K562 (cell line): Measurements from ENCODE around the gene C1QL2. TPM values are rescaled to one million over a fixed set of nuclear protein-coding genes. Genes with fewer than 3 reads are reported as not detected.

ENCODE experiments used
- ATAC-seq: fragments of 200-7000 bp; cut with Tn5 transposase; 3 replicates; pipeline ENCODE4 v1.9.1; 2020; ENCODE audit warnings: moderate library complexity
- BruUV-seq: library from RNA; stranded (reverse); fragments of 400-500 nt; replicated peaks from 2 replicates; lab custom pipeline; 2021; lab: Mats Ljungman, UMichigan
- CTCF ChIA-PET: fragments of 300-600 bp; formaldehyde crosslinking; extraction: SDS; loops from one replicate; lab custom pipeline; 2021; ENCODE audit warnings: low intra/inter-chr PET ratio; lab: Yijun Ruan, JAX
- POLR2A ChIA-PET: fragments of 300-600, 350-650 bp; sonication (Branson Sonifier 250); formaldehyde crosslinking; extraction: SDS; loops from one replicate; lab custom pipeline; 2021; ENCODE audit warnings: antibody characterized with exemption, inconsistent platforms; lab: Yijun Ruan, JAX
- DNase-seq, 4 experiments: peaks; one replicate each; pipeline versions ENCODE4 v3.0.0 to v3.0.0-alpha.2; 2011 to 2018; ENCODE audit warnings: low spot score in 3 of 4, mixed read lengths in 3 of 4; ENCODE audit errors: extremely low read depth in 1 of 4
- FAIRE-seq: peaks from 2 replicates; lab custom pipeline; 2011; peaks lifted over from hg19 to GRCh38; lab: Jason Lieb, UNC
- H2AFZ ChIP-seq: 2 replicates; pipeline ENCODE4 v1.6.0; 2011; ENCODE audit warnings: low read depth, low read length, control low read depth, inconsistent platforms
- H3K27ac ChIP-seq: fragments of 200-600 bp; 3 replicates; pipeline ENCODE4 v1.8.0; 2011; ENCODE audit warnings: low read depth, mild to moderate bottlenecking, control low read depth, inconsistent platforms, low read length, moderate library complexity, mixed read lengths; ENCODE audit errors: extremely low read depth
- H3K27me3 ChIP-seq, 2 experiments: fragments of 300-600 bp in 1 of 2; 2 replicates in 1 of 2; 3 replicates in 1 of 2; pipeline versions ENCODE4 v1.6.0 to v1.8.0; 2011; ENCODE audit warnings: inconsistent platforms in 2 of 2, low read length in 2 of 2, mild to moderate bottlenecking in 1 of 2, mixed read lengths in 1 of 2, moderate library complexity in 1 of 2; ENCODE audit not compliant: control insufficient read depth in 2 of 2, insufficient read depth in 2 of 2
- H3K36me3 ChIP-seq: fragments of 300-600 bp; 3 replicates; pipeline ENCODE4 v1.8.0; 2011; ENCODE audit warnings: mild to moderate bottlenecking, low read length, inconsistent platforms; ENCODE audit not compliant: control insufficient read depth, insufficient read depth
- H3K4me1 ChIP-seq, 2 experiments: fragments of 200-600 bp in 1 of 2; replicated peaks in 1 of 2; 2 replicates in 1 of 2; 3 replicates in 1 of 2; pipeline versions ENCODE4 v1.5.1 to v1.8.0; 2011; ENCODE audit warnings: inconsistent platforms in 2 of 2, low read length in 2 of 2, mild to moderate bottlenecking in 1 of 2, mixed read lengths in 1 of 2, moderate library complexity in 1 of 2; ENCODE audit not compliant: control insufficient read depth in 2 of 2, insufficient read depth in 2 of 2
- H3K4me2 ChIP-seq: 2 replicates; pipeline ENCODE4 v1.6.1; 2011; ENCODE audit warnings: low read length, control low read depth, inconsistent platforms, mixed read lengths; ENCODE audit not compliant: insufficient read depth
- H3K4me3 ChIP-seq: fragments of 200-600 bp; sonication (generic), shearing (Covaris generic); 2 replicates; pipeline ENCODE4 v1.5.1; 2016; ENCODE audit warnings: control low read depth, inconsistent platforms
- H3K79me2 ChIP-seq: fragments of 200-600 bp; 3 replicates; pipeline ENCODE4 v1.8.0; 2011; ENCODE audit warnings: low read length, inconsistent platforms; ENCODE audit not compliant: control insufficient read depth, insufficient read depth
- H3K9ac ChIP-seq, 2 experiments: 2 replicates each; pipeline versions ENCODE4 v1.6.0 to v1.6.1; 2011; ENCODE audit warnings: low read depth in 2 of 2, low read length in 2 of 2, control low read depth in 1 of 2, inconsistent platforms in 1 of 2, mild to moderate bottlenecking in 1 of 2, mixed read lengths in 1 of 2; ENCODE audit not compliant: insufficient read depth in 1 of 2
- H3K9me1 ChIP-seq: one replicate; pipeline ENCODE4 v1.6.0; 2011; ENCODE audit warnings: inconsistent platforms, mild to moderate bottlenecking, low read length, moderate library complexity; ENCODE audit not compliant: control insufficient read depth, insufficient read depth
- H3K9me3 ChIP-seq: replicated peaks from 2 replicates; pipeline ENCODE4 v1.5.1; 2011; ENCODE audit warnings: low read depth, low read length, inconsistent platforms; ENCODE audit not compliant: control insufficient read depth, insufficient read depth
- H4K20me1 ChIP-seq: replicated peaks from 2 replicates; pipeline ENCODE4 v1.6.1; 2011; ENCODE audit warnings: low read length, inconsistent platforms, mixed read lengths; ENCODE audit not compliant: control insufficient read depth, insufficient read depth
- KLF10 ChIP-seq: fragments of 250-450 bp; sonication (Bioruptor Pico); IDR thresholded peaks from 2 replicates; pipeline ENCODE4 v1.6.1; 2021; ENCODE audit warnings: matching md5 sums
- whole genome bisulfite sequencing: fragments of 100-300 bp; shearing (Covaris generic); methylation state at CpG from one replicate; pipeline ENCODE4 v1.1.6; 2016; ENCODE audit warnings: low coverage, mixed read lengths; ENCODE audit not compliant: insufficient coverage; ENCODE audit errors: missing lambda C conversion rate; 5-methylcytosine and 5-hydroxymethylcytosine counted together
- in situ Hi-C: fragments of 300-500 bp; cut with MboI; formaldehyde crosslinking; loops from 4 replicates; pipeline ENCODE4 v1.15.0; 2018; ENCODE audit warnings: inconsistent platforms, mixed read lengths
- intact Hi-C: fragments of 100-400 bp; cut with micrococcal nuclease; formaldehyde crosslinking; loops from 2 replicates; pipeline ENCODE4 v1.14.2; 2022
- polyA plus RNA-seq, 8 experiments: library from polyadenylated mRNA; depleted of rRNA in 4 of 8; stranded (reverse) in 5 of 8; unstranded in 3 of 8; fragments of >200 nt; fragmentation: Nextera tagmentation in 2 of 8; fragmentation: Illumina TruSeq in 1 of 8; extraction: Ambion mirVana in 2 of 8; extraction: Trizol in 1 of 8; gene quantifications; 2 replicates each; pipeline versions ENCODE4 v1.2.1 to v1.2.3, GENCODE V29; 2011 to 2014; ENCODE audit warnings: inconsistent platforms in 1 of 8, missing spikeins in 1 of 8
- total RNA-seq, 7 experiments: library from RNA; depleted of rRNA in 6 of 7; stranded (reverse); fragments of >200 nt in 6 of 7; fragmentation: Illumina TruSeq in 2 of 7; extraction: Trizol in 2 of 7; gene quantifications; 2 replicates each; pipeline versions ENCODE4 v1.2.1 to v1.2.3, GENCODE V29; 2011 to 2021; ENCODE audit warnings: low replicate concordance in 1 of 7
- TF ChIP-seq, protein P1 (sequence below), 2 experiments: fragments of 450-650 bp; formaldehyde crosslinking in 1 of 2; IDR thresholded peaks; 2 replicates each; pipeline versions ENCODE4 v1.4.0 to v1.6.1; 2014 to 2020; ENCODE audit warnings: mild to moderate bottlenecking in 2 of 2, borderline replicate concordance in 1 of 2, low read depth in 1 of 2
- TF ChIP-seq, protein P2 (sequence below), 3 experiments: IDR thresholded peaks in 2 of 3; conservative IDR thresholded peaks in 1 of 3; 2 replicates each; pipeline ENCODE4 v1.5.1; 2011 to 2012; ENCODE audit warnings: low read length in 3 of 3, mild to moderate bottlenecking in 3 of 3, control low read depth in 2 of 3, improper control_type of control experiment in 1 of 3, inconsistent platforms in 1 of 3, low read depth in 1 of 3, mixed read lengths in 1 of 3, moderate library complexity in 1 of 3; ENCODE audit not compliant: insufficient read depth in 2 of 3
- TF ChIP-seq, protein P3 (sequence below): fragments of 450-650 bp; formaldehyde crosslinking; conservative IDR thresholded peaks from 2 replicates; pipeline ENCODE4 v1.4.0; 2022; ENCODE audit warnings: mild to moderate bottlenecking, missing genetic modification characterization

Gene C1QL2
- total and polyA plus RNA-seq, 9 of the 15 experiments (the other 6 are each of a cell fraction or from before 2014, with no cell fraction given) = not detected

DNA sequence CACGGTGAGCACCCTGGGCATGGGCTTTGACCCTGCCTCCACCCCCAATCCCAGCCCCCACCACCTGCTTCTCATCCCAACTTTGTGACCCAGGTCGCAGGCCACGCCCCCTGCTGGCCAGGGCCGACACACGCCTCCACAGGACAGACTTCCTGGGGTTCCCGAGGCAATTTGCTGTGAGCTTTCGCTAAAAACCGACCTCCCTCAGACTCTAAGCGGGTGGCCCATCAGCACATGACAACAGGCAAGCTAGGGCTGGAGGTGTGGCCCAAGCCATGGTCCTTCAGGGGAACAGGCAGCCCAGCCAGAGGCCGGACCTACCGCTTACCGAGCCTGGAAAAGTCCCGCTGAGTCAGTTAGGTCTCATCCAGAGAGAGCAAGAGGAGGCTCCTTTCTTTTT, 31.9 kb downstream of the C1QL2 start:
- WGBS = 0% methylated on average over 13 of the region's 13 CpGs
- Histone ChIP-seq H3K27me3 (peaks cover 12 to 52% of the 10 kb centered on the region in 2 experiments), H2AFZ (no peak overlapping the region), H3K79me2 (no peaks in the 10 kb centered on the region), H3K9ac (no peak overlapping the region), H3K9me3 (no peaks in the 10 kb centered on the region), H3K27ac (no peak overlapping the region), H3K4me3 (no peak overlapping the region), H3K4me2 (peak overlapping the region; percentile 35; the same call in 1 of the 2 replicates), H3K36me3 (no peaks in the 10 kb centered on the region), H3K9me1 (no peaks in the 10 kb centered on the region), H3K4me1 (peaks cover 0 to 4% of the 10 kb centered on the region in 2 experiments; a peak in 2 of 5 replicates), H4K20me1 (no peaks in the 10 kb centered on the region; the same call in 1 of the 2 replicates)
- in situ Hi-C loops = no loop called here
- ATAC-seq (peak; percentile 95), DNase-seq (peak; percentile 76 to 88 (median 84)), FAIRE-seq (peak; percentile 78)
- POLR2A ChIA-PET = no interaction called here
- intact Hi-C loops = loop anchor here (2.0 to 10.0 kb wide), 3 partner anchors 72 to 244 kb away; no protein-coding TSS in a partner anchor
- CTCF ChIA-PET = interaction anchor here (0.5 to 0.8 kb wide), 3 partner anchors 244 to 1118 kb away, joined by 3 read pairs; no protein-coding TSS in a partner anchor
- BruUV-seq = no TSS peak
- TF ChIP-seq, protein P1, sequence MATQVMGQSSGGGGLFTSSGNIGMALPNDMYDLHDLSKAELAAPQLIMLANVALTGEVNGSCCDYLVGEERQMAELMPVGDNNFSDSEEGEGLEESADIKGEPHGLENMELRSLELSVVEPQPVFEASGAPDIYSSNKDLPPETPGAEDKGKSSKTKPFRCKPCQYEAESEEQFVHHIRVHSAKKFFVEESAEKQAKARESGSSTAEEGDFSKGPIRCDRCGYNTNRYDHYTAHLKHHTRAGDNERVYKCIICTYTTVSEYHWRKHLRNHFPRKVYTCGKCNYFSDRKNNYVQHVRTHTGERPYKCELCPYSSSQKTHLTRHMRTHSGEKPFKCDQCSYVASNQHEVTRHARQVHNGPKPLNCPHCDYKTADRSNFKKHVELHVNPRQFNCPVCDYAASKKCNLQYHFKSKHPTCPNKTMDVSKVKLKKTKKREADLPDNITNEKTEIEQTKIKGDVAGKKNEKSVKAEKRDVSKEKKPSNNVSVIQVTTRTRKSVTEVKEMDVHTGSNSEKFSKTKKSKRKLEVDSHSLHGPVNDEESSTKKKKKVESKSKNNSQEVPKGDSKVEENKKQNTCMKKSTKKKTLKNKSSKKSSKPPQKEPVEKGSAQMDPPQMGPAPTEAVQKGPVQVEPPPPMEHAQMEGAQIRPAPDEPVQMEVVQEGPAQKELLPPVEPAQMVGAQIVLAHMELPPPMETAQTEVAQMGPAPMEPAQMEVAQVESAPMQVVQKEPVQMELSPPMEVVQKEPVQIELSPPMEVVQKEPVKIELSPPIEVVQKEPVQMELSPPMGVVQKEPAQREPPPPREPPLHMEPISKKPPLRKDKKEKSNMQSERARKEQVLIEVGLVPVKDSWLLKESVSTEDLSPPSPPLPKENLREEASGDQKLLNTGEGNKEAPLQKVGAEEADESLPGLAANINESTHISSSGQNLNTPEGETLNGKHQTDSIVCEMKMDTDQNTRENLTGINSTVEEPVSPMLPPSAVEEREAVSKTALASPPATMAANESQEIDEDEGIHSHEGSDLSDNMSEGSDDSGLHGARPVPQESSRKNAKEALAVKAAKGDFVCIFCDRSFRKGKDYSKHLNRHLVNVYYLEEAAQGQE (IDR thresholded peaks at IDR 0.05; ENCODE audit: borderline replicate concordance) = peak; percentile 31; the same call in 1 of the 2 replicates
- TF ChIP-seq, protein P1 (CRISPR knock-in tag; IDR thresholded peaks at IDR 0.05; ENCODE audit: low read depth) = no peak
- TF ChIP-seq, protein P2, sequence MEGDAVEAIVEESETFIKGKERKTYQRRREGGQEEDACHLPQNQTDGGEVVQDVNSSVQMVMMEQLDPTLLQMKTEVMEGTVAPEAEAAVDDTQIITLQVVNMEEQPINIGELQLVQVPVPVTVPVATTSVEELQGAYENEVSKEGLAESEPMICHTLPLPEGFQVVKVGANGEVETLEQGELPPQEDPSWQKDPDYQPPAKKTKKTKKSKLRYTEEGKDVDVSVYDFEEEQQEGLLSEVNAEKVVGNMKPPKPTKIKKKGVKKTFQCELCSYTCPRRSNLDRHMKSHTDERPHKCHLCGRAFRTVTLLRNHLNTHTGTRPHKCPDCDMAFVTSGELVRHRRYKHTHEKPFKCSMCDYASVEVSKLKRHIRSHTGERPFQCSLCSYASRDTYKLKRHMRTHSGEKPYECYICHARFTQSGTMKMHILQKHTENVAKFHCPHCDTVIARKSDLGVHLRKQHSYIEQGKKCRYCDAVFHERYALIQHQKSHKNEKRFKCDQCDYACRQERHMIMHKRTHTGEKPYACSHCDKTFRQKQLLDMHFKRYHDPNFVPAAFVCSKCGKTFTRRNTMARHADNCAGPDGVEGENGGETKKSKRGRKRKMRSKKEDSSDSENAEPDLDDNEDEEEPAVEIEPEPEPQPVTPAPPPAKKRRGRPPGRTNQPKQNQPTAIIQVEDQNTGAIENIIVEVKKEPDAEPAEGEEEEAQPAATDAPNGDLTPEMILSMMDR (IDR thresholded peaks at IDR 0.05 in 2 of 3, conservative IDR thresholded peaks at IDR 0.05 in 1 of 3; ENCODE audit: insufficient read depth in 2 of 3, low read depth in 1 of 3, low read length in 3 of 3) = peak; percentile 69 to 80 (median 78)
- TF ChIP-seq, protein P3, sequence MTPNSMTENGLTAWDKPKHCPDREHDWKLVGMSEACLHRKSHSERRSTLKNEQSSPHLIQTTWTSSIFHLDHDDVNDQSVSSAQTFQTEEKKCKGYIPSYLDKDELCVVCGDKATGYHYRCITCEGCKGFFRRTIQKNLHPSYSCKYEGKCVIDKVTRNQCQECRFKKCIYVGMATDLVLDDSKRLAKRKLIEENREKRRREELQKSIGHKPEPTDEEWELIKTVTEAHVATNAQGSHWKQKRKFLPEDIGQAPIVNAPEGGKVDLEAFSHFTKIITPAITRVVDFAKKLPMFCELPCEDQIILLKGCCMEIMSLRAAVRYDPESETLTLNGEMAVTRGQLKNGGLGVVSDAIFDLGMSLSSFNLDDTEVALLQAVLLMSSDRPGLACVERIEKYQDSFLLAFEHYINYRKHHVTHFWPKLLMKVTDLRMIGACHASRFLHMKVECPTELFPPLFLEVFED = no peak
- TF ChIP-seq KLF10 (CRISPR knock-in tag) = no peak
